ENCODE results near the gene NPM3. TPM values are rescaled to one million over a fixed set of nuclear protein-coding genes. Genes with fewer than 3 reads are reported as not detected.

The NPM3 gene
- total RNA-seq, 1 experiment from 2014 or later: 117 TPM

GRCh38 chr10:101741938-101742337, 41.3 kb downstream of the NPM3 start:
- Histone ChIP-seq H3F3A (ENCODE audit: low read length, unreplicated experiment) (no peaks in the 10 kb centered on the region), H3K4me2 (ENCODE audit: low read length) (no peak overlapping the region), H4K20me1 (ENCODE audit: low read length) (no peaks in the 10 kb centered on the region), H3K27ac (ENCODE audit: low read length) (no peak overlapping the region), H3K4me1 (ENCODE audit: insufficient read depth, low read length) (no peaks in the 10 kb centered on the region), H3K36me3 (ENCODE audit: low read depth, low read length) (no peaks in the 10 kb centered on the region), H3K9ac (ENCODE audit: low read length) (no peak overlapping the region), H3K27me3 (ENCODE audit: low read length) (no peaks in the 10 kb centered on the region), H3K79me2 (ENCODE audit: low read length) (no peaks in the 10 kb centered on the region), H2AFZ (ENCODE audit: low read length) (no peak overlapping the region), H3K9me3 (ENCODE audit: low read length) (no peaks in the 10 kb centered on the region), H3K9me2 (replicated peaks; ENCODE audit: low read length) (no peaks in the 10 kb centered on the region), H3K4me3 (ENCODE audit: low read length) (no peak overlapping the region)
- ATAC-seq (no peak), DNase-seq (no peak)
- intact Hi-C loops (cut with micrococcal nuclease): no loop called here
- no peak for TF ChIP-seq EZH2phosphoT487 (IDR thresholded peaks at IDR 0.05; ENCODE audit: borderline replicate concordance, low read length)
- TF ChIP-seq EZH2 (IDR thresholded peaks at IDR 0.05; ENCODE audit: low read length, unreplicated experiment): no peak
- no peak for TF ChIP-seq CTCF (conservative IDR thresholded peaks at IDR 0.05; ENCODE audit: low read depth, low read length)
- CTCF ChIA-PET: no interaction called here
- BruUV-seq (replicated peaks): no TSS peak
- POLR2A ChIA-PET (ENCODE audit: unreplicated experiment): no interaction called here

- no peaks in the 10 kb centered on the region for H3K79me2 ChIP-seq (ENCODE audit: low read length)
- POLR2A ChIA-PET (ENCODE audit: unreplicated experiment): no interaction called here
- DNase-seq (no peak), ATAC-seq (no peak)
- no peak overlapping the region for H2AFZ ChIP-seq (ENCODE audit: low read length)
- H3K9me2 ChIP-seq (replicated peaks; ENCODE audit: low read length): no peaks in the 10 kb centered on the region
- no peaks in the 10 kb centered on the region for H3K36me3 ChIP-seq (ENCODE audit: low read depth, low read length)
- no peaks in the 10 kb centered on the region for H3K27me3 ChIP-seq (ENCODE audit: low read length)
- no peak overlapping the region for H3K4me2 ChIP-seq (ENCODE audit: low read length)
- TF ChIP-seq EZH2phosphoT487 (IDR thresholded peaks at IDR 0.05; ENCODE audit: borderline replicate concordance, low read length) (no peak), EZH2 (IDR thresholded peaks at IDR 0.05; ENCODE audit: low read length, unreplicated experiment) (no peak), CTCF (conservative IDR thresholded peaks at IDR 0.05; ENCODE audit: low read depth, low read length) (no peak)
- CTCF ChIA-PET: no interaction called here
- no peaks in the 10 kb centered on the region for H4K20me1 ChIP-seq (ENCODE audit: low read length)
- intact Hi-C loops (cut with micrococcal nuclease): no loop called here
- no peak overlapping the region for H3K4me3 ChIP-seq (ENCODE audit: low read length)
- H3K4me1 ChIP-seq (ENCODE audit: insufficient read depth, low read length): no peaks in the 10 kb centered on the region; the same call in 1 of the 2 replicates
- H3K27ac ChIP-seq (ENCODE audit: low read length): no peak overlapping the region
- H3K9ac ChIP-seq (ENCODE audit: low read length): no peak overlapping the region
- no peaks in the 10 kb centered on the region for H3F3A ChIP-seq (ENCODE audit: low read length, unreplicated experiment)
- no TSS peak for BruUV-seq (replicated peaks)
- H3K9me3 ChIP-seq (ENCODE audit: low read length): no peaks in the 10 kb centered on the region
Measured at GRCh38 chr10:101736666-101737065, 46.6 kb downstream of the NPM3 start.

GRCh38 chr10:101732096-101732495, 51.1 kb downstream of the NPM3 start:
- intact Hi-C loops (cut with micrococcal nuclease): no loop called here
- POLR2A ChIA-PET (ENCODE audit: unreplicated experiment): no interaction called here
- no peaks in the 10 kb centered on the region for H3K9me3 ChIP-seq (ENCODE audit: low read length)

More at GRCh38 chr10:101732096-101732495, 51.1 kb downstream of the NPM3 start:
- ATAC-seq (no peak), DNase-seq (no peak)
- Histone ChIP-seq H4K20me1 (ENCODE audit: low read length) (no peaks in the 10 kb centered on the region), H3F3A (ENCODE audit: low read length, unreplicated experiment) (no peaks in the 10 kb centered on the region), H3K27me3 (ENCODE audit: low read length) (no peaks in the 10 kb centered on the region), H3K4me2 (ENCODE audit: low read length) (no peak overlapping the region), H3K9ac (ENCODE audit: low read length) (no peak overlapping the region), H3K79me2 (ENCODE audit: low read length) (no peaks in the 10 kb centered on the region), H3K27ac (ENCODE audit: low read length) (no peak overlapping the region), H3K4me3 (ENCODE audit: low read length) (no peak overlapping the region), H2AFZ (ENCODE audit: low read length) (no peak overlapping the region), H3K9me2 (replicated peaks; ENCODE audit: low read length) (no peaks in the 10 kb centered on the region), H3K36me3 (ENCODE audit: low read depth, low read length) (no peaks in the 10 kb centered on the region), H3K4me1 (ENCODE audit: insufficient read depth, low read length) (no peaks in the 10 kb centered on the region; the same call in 1 of the 2 replicates)
- CTCF ChIA-PET: no interaction called here
- TF ChIP-seq EZH2 (IDR thresholded peaks at IDR 0.05; ENCODE audit: low read length, unreplicated experiment) (no peak), CTCF (conservative IDR thresholded peaks at IDR 0.05; ENCODE audit: low read depth, low read length) (no peak), EZH2phosphoT487 (IDR thresholded peaks at IDR 0.05; ENCODE audit: borderline replicate concordance, low read length) (no peak)
- no TSS peak for BruUV-seq (replicated peaks)

Other genes with a start within 250 kb of the NPM3 start
- 10.9 and 13.1 TPM in 2 replicates for gene POLL, start 195.2 kb downstream of the NPM3 start, total RNA-seq (2014; rRNA removed)
- gene DPCD, start 195.1 kb downstream of the NPM3 start, total RNA-seq (2014; rRNA removed): 37.1 and 44.2 TPM in 2 replicates
- gene FBXW4, start 88.3 kb downstream of the NPM3 start, total RNA-seq (2014; rRNA removed): 17.7 and 18.8 TPM in 2 replicates
- gene FGF8, start 7.3 kb downstream of the NPM3 start, total RNA-seq (2014; rRNA removed): not detected in 2 replicates
- gene OGA, start 35.0 kb upstream of the NPM3 start, total RNA-seq (2014; rRNA removed): 42.7 and 43.0 TPM in 2 replicates
- gene KCNIP2, start 60.4 kb upstream of the NPM3 start, total RNA-seq (2014; rRNA removed): 0.46 and 1.5 TPM in 2 replicates